H9 (cell line): ENCODE data around the gene ITGA8. TPM values are rescaled to one million over a fixed set of nuclear protein-coding genes. Genes with fewer than 3 reads are reported as not detected.

Experiments
- DNase-seq: peaks from one replicate; pipeline ENCODE4 v3.0.0-alpha.2; 2017
- H2AFZ ChIP-seq: one replicate; pipeline ENCODE4 v1.6.1; 2013; ENCODE audit warnings: mild to moderate bottlenecking, low read length, control low read depth, moderate library complexity
- H2AK5ac ChIP-seq: 2 replicates; pipeline ENCODE4 v1.6.1; 2013; ENCODE audit warnings: low read length, control low read depth, mixed read lengths; ENCODE audit not compliant: insufficient read length
- H2BK120ac ChIP-seq: one replicate; pipeline ENCODE4 v1.6.1; 2013; ENCODE audit warnings: low read depth, mild to moderate bottlenecking, low read length, control low read depth, inconsistent platforms; ENCODE audit not compliant: poor library complexity, severe bottlenecking
- H2BK12ac ChIP-seq: 2 replicates; pipeline ENCODE4 v1.6.1; 2013; ENCODE audit warnings: low read length, control low read depth, mixed read lengths, low read depth; ENCODE audit not compliant: insufficient read length
- H2BK15ac ChIP-seq: 2 replicates; pipeline ENCODE4 v1.6.1; 2013; ENCODE audit warnings: low read depth, low read length, control low read depth
- H2BK20ac ChIP-seq: one replicate; pipeline ENCODE4 v1.6.1; 2013; ENCODE audit warnings: low read depth, mild to moderate bottlenecking, low read length, control low read depth, inconsistent platforms; ENCODE audit not compliant: poor library complexity, severe bottlenecking
- H2BK5ac ChIP-seq: 2 replicates; pipeline ENCODE4 v1.6.1; 2013; ENCODE audit warnings: low read length, control low read depth, mixed read lengths; ENCODE audit not compliant: insufficient read length
- H3K14ac ChIP-seq: 2 replicates; pipeline ENCODE4 v1.6.1; 2013; ENCODE audit warnings: low read length, control low read depth; ENCODE audit not compliant: insufficient read depth
- H3K18ac ChIP-seq: 2 replicates; pipeline ENCODE4 v1.6.1; 2013; ENCODE audit warnings: low read depth, mild to moderate bottlenecking, mixed read lengths, low read length, control low read depth; ENCODE audit not compliant: insufficient read length
- H3K23ac ChIP-seq: 2 replicates; pipeline ENCODE4 v1.6.1; 2013; ENCODE audit warnings: low read length, control low read depth, mixed read lengths, low read depth; ENCODE audit not compliant: insufficient read length
- H3K23me2 ChIP-seq: 2 replicates; pipeline ENCODE4 v1.6.1; 2013; ENCODE audit warnings: low read depth, mild to moderate bottlenecking, mixed read lengths, low read length, control low read depth; ENCODE audit not compliant: insufficient read length, poor library complexity, severe bottlenecking
- H3K27ac ChIP-seq: 2 replicates; pipeline ENCODE4 v1.5.1; 2013; ENCODE audit warnings: low read length, control low read depth, mixed read lengths, low read depth; ENCODE audit not compliant: insufficient read length
- H3K27me3 ChIP-seq: 2 replicates; pipeline ENCODE4 v1.6.1; 2013; ENCODE audit warnings: low read length, control low read depth, inconsistent platforms; ENCODE audit not compliant: insufficient read depth
- H3K4ac ChIP-seq: 2 replicates; pipeline ENCODE4 v1.6.1; 2013; ENCODE audit warnings: low read depth, mild to moderate bottlenecking, control low read depth, inconsistent platforms, low read length, moderate library complexity
- H3K4me1 ChIP-seq: 2 replicates; pipeline ENCODE4 v1.6.1; 2013; ENCODE audit warnings: low read length, control low read depth, inconsistent platforms; ENCODE audit not compliant: insufficient read depth
- H3K4me2 ChIP-seq: 2 replicates; pipeline ENCODE4 v1.6.1; 2013; ENCODE audit warnings: low read length, control low read depth, mixed read lengths; ENCODE audit not compliant: insufficient read length, insufficient read depth
- H3K56ac ChIP-seq: 2 replicates; pipeline ENCODE4 v1.6.1; 2013; ENCODE audit warnings: low read depth, mild to moderate bottlenecking, mixed read lengths, low read length, control low read depth; ENCODE audit not compliant: insufficient read length
- H3K79me1 ChIP-seq: 2 replicates; pipeline ENCODE4 v1.6.1; 2013; ENCODE audit warnings: low read depth, mild to moderate bottlenecking, moderate library complexity, low read length, control low read depth, inconsistent platforms; ENCODE audit not compliant: insufficient read depth, poor library complexity, severe bottlenecking
- H3K79me2 ChIP-seq: 2 replicates; pipeline ENCODE4 v1.6.1; 2013; ENCODE audit warnings: low read length, control low read depth, inconsistent platforms; ENCODE audit not compliant: insufficient read depth
- H3K9ac ChIP-seq: 2 replicates; pipeline ENCODE4 v1.6.1; 2013; ENCODE audit warnings: low read length, control low read depth, mixed read lengths; ENCODE audit not compliant: insufficient read length; ENCODE audit errors: extremely low read depth
- H3K9me3 ChIP-seq: one replicate; pipeline ENCODE4 v1.6.1; 2013; ENCODE audit warnings: low read depth, low read length, inconsistent platforms; ENCODE audit not compliant: control insufficient read depth
- H3T11ph ChIP-seq: one replicate; pipeline ENCODE4 v1.6.1; 2013; ENCODE audit warnings: mild to moderate bottlenecking, low read length, control low read depth, inconsistent platforms
- H4K20me1 ChIP-seq: one replicate; pipeline ENCODE4 v1.6.1; 2013; ENCODE audit not compliant: control insufficient read depth, insufficient read length, insufficient read depth
- H4K5ac ChIP-seq: 2 replicates; pipeline ENCODE4 v1.6.1; 2013; ENCODE audit warnings: low read depth, mild to moderate bottlenecking, mixed read lengths, low read length, control low read depth; ENCODE audit not compliant: insufficient read length
- H4K8ac ChIP-seq: replicated peaks from 2 replicates; pipeline ENCODE4 v1.6.1; 2013; ENCODE audit warnings: low read length, control low read depth, mixed read lengths, low read depth; ENCODE audit not compliant: insufficient read length
- H4K91ac ChIP-seq: 2 replicates; pipeline ENCODE4 v1.6.1; 2013; ENCODE audit warnings: low read depth, mild to moderate bottlenecking, moderate library complexity, mixed read lengths, low read length, control low read depth; ENCODE audit not compliant: insufficient read length
- H3K27ac Mint-ChIP-seq, 3 experiments: 2 replicates in 2 of 3; 3 replicates in 1 of 3; pipeline ENCODE4 v1.8.0; 2020 to 2021; ENCODE audit warnings: mixed read lengths in 3 of 3, mild to moderate bottlenecking in 1 of 3, moderate library complexity in 1 of 3
- H3K27me3 Mint-ChIP-seq: 2 replicates; pipeline ENCODE4 v1.8.0; 2021; ENCODE audit warnings: low read depth, mild to moderate bottlenecking, moderate library complexity, mixed read lengths
- H3K36me3 Mint-ChIP-seq, 3 experiments: 2 replicates in 2 of 3; 3 replicates in 1 of 3; pipeline ENCODE4 v1.8.0; 2020 to 2021; ENCODE audit warnings: low read depth in 3 of 3, mixed read lengths in 3 of 3; ENCODE audit not compliant: insufficient read depth in 1 of 3
- H3K4me1 Mint-ChIP-seq, 2 experiments: 2 replicates each; pipeline ENCODE4 v1.8.0; 2020; ENCODE audit warnings: mixed read lengths in 2 of 2
- H3K4me3 Mint-ChIP-seq, 2 experiments: 2 replicates in 1 of 2; 3 replicates in 1 of 2; pipeline ENCODE4 v1.8.0; 2020 to 2021; ENCODE audit warnings: mild to moderate bottlenecking in 2 of 2, mixed read lengths in 2 of 2, moderate library complexity in 1 of 2
- H3K9me3 Mint-ChIP-seq, 2 experiments: 2 replicates in 1 of 2; 3 replicates in 1 of 2; pipeline ENCODE4 v1.8.0; 2020; ENCODE audit warnings: mild to moderate bottlenecking in 2 of 2, mixed read lengths in 2 of 2, moderate library complexity in 1 of 2
- WGBS: extraction: QIAGEN DNeasy Blood & Tissue Kit; methylation state at CpG from one replicate; pipeline ENCODE4 v1.1.7; 2013; ENCODE audit warnings: missing lambda C conversion rate, low lambda C conversion rate, mixed read lengths; ENCODE audit not compliant: insufficient read length; ENCODE audit errors: extremely low coverage; 5-methylcytosine and 5-hydroxymethylcytosine counted together
- total RNA-seq: library from RNA; stranded (reverse); gene quantifications from 2 replicates; pipeline ENCODE4 v1.2.1, GENCODE V29; 2021
- TF ChIP-seq, protein P1 (sequence below): fragments of 200-600 bp; sonication (generic); conservative IDR thresholded peaks from 3 replicates; pipeline ENCODE4 v1.8.0; 2021; ENCODE audit warnings: antibody characterized with exemption, mild to moderate bottlenecking

ITGA8 gene
- total RNA-seq, 1 experiment from 2014 or later, result not detected

DNA sequence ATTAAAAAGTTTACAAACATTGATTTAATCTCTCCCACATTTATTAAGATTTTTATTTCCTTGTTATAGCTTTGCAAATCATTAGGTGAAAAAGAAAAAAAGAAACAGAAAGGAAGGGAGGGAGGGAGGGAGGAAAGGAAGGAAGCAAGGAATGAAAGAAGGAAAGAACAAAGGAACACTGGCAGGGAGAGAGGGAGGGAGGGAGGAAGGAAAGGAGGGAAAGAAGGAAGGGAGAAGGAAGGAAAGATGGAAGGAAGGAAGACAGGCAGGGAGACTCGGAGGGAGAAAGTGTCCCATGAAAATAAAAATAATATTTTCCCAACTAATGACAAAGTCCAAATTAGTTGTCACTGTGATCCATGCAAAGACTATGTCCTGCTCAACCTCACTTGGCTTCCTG lies 6.3 kb upstream of the ITGA8 start:
- H3K23ac ChIP-seq, result no peak overlapping the region
- H3K4ac ChIP-seq, result no peak overlapping the region
- WGBS, result no CpG with 5 or more reads among the region's 1 CpG
- no peak overlapping the region for H3K27ac ChIP-seq
- H3K79me2 ChIP-seq, result no peaks in the 10 kb centered on the region
- Mint-ChIP-seq H3K4me1 (peaks cover 0 to 4% of the 10 kb centered on the region in 2 experiments; a peak in 1 of 4 replicates), H3K36me3 (no peaks in the 10 kb centered on the region), H3K4me3 (no peak overlapping the region), H3K27me3 (peaks cover 22% of the 10 kb centered on the region), H3K27ac (no peak overlapping the region), H3K9me3 (no peaks in the 10 kb centered on the region)
- no peak overlapping the region for H4K91ac ChIP-seq
- DNase-seq, result no peak
- no peak overlapping the region for H3K18ac ChIP-seq
- H3K14ac ChIP-seq, result no peak overlapping the region
- no peak overlapping the region for H3K56ac ChIP-seq
- H2AFZ ChIP-seq, result no peak overlapping the region
- H2BK12ac ChIP-seq, result no peak overlapping the region
- no peak overlapping the region for H3K4me2 ChIP-seq
- H3K23me2 ChIP-seq, result no peaks in the 10 kb centered on the region
- H2BK5ac ChIP-seq, result no peak overlapping the region
- H2BK15ac ChIP-seq, result no peak overlapping the region
- no peak overlapping the region for H4K5ac ChIP-seq
- no peak overlapping the region for H3T11ph ChIP-seq
- TF ChIP-seq, protein P1, sequence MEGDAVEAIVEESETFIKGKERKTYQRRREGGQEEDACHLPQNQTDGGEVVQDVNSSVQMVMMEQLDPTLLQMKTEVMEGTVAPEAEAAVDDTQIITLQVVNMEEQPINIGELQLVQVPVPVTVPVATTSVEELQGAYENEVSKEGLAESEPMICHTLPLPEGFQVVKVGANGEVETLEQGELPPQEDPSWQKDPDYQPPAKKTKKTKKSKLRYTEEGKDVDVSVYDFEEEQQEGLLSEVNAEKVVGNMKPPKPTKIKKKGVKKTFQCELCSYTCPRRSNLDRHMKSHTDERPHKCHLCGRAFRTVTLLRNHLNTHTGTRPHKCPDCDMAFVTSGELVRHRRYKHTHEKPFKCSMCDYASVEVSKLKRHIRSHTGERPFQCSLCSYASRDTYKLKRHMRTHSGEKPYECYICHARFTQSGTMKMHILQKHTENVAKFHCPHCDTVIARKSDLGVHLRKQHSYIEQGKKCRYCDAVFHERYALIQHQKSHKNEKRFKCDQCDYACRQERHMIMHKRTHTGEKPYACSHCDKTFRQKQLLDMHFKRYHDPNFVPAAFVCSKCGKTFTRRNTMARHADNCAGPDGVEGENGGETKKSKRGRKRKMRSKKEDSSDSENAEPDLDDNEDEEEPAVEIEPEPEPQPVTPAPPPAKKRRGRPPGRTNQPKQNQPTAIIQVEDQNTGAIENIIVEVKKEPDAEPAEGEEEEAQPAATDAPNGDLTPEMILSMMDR, result no peak
- no peaks in the 10 kb centered on the region for H3K79me1 ChIP-seq
- no peak overlapping the region for H3K9ac ChIP-seq
- no peaks in the 10 kb centered on the region for H3K27me3 ChIP-seq
- H2BK20ac ChIP-seq, result no peak overlapping the region
- H4K8ac ChIP-seq, result no peak overlapping the region
- no peaks in the 10 kb centered on the region for H3K9me3 ChIP-seq
- H2BK120ac ChIP-seq, result no peak overlapping the region
- no peaks in the 10 kb centered on the region for H3K4me1 ChIP-seq
- H2AK5ac ChIP-seq, result no peak overlapping the region
- no peaks in the 10 kb centered on the region for H4K20me1 ChIP-seq
